ENCODE data around the gene PUS3.

The PUS3 gene

GRCh38 chr11:125902927-125903710 lies at the start of gene PUS3:
PUS3 (minus strand) TSS chr11:125903206; CDS start chr11:125896284, 6,922 bp downstream.
- peak; percentile 74 for DNase-seq (ENCODE audit: low read depth)

DNA sequence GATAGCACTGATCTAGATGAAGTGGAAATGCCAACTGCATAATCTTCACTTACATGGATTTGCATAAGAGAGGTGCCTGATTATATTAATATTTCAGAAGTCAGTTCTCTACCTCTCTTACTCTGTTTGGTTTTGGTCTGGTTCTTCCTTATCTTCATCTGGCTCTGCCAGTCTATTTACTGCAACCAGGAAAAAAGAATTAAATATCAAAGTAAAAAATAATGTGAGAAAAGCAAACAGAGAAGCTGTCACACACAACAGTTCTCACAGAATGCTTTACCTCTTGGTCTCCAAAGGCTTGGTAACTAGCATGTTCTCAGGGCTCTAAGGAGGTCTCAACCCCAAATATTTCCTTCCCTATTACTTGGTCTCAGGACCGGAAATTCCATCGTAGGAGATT lies 49.6 kb upstream of the PUS3 start:
- DNase-seq (ENCODE audit: low read depth), result no peak

DNA sequence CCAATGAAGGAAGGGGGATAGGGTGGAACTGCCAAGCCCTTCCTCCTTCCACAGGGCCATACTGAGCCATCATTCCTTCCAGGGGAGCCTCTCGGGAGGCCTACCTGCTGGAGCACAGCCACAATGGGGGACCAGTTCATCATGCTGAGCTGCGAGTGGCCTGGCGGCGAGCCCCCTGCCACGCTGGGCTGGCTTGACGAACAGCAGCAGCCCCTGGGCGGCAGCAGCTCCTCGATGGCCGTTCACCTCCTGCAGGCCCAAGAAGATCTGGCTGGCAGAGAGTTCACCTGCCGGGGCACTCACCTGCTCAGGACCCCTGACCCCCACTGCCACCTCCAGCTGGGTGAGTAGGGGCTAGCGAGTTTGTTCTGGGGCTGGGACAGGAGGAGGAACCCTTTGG lies 48.7 kb upstream of the PUS3 start:
- DNase-seq (ENCODE audit: low read depth), result no peak

- peak; percentile 51 for DNase-seq (ENCODE audit: low read depth)
Observed at GRCh38 chr11:125950696-125951651, 48.0 kb upstream of the PUS3 start.

- no peak for DNase-seq (ENCODE audit: low read depth)
Observed at GRCh38 chr11:125950178-125950490, 47.1 kb upstream of the PUS3 start.

- DNase-seq (ENCODE audit: low read depth), result no peak
Observed at GRCh38 chr11:125949271-125950177, 46.5 kb upstream of the PUS3 start.

DNA sequence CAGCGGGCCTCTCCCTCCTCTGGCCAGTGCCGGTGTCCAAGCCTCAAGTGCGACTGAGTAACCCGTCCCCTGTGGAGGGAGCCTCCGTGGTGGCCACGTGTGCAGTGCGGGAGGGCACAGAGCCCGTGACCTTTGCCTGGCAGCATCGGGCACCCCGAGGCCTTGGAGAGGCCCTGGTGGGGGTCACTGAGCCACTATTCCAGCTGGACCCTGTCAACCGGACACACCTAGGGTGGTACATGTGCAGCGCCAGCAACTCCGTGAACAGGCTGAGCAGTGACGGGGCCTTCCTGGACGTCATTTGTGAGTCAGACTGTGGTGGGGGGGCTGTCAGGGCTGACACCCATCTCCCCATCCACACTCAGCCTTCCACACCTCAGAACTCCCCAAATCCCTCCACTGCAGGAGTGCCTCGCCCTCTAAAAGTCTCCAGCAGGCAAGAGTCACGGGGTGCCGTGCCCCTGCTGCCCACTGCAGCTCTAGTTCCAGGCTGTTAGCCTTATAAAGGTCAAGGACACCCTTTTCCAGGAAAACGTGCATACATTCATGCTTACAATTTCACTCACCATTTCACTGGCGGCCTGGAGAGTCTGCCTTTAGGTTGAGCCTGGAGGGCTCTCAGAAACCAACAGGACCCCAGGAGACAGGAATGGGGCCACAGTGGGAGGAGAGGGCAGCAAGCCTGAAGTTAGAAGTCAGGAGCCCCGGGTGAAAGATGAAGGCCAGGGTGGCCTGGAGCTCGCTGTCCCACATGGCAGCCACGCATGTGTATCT lies 45.5 kb upstream of the PUS3 start:
- DNase-seq (ENCODE audit: low read depth), result no peak

DNA sequence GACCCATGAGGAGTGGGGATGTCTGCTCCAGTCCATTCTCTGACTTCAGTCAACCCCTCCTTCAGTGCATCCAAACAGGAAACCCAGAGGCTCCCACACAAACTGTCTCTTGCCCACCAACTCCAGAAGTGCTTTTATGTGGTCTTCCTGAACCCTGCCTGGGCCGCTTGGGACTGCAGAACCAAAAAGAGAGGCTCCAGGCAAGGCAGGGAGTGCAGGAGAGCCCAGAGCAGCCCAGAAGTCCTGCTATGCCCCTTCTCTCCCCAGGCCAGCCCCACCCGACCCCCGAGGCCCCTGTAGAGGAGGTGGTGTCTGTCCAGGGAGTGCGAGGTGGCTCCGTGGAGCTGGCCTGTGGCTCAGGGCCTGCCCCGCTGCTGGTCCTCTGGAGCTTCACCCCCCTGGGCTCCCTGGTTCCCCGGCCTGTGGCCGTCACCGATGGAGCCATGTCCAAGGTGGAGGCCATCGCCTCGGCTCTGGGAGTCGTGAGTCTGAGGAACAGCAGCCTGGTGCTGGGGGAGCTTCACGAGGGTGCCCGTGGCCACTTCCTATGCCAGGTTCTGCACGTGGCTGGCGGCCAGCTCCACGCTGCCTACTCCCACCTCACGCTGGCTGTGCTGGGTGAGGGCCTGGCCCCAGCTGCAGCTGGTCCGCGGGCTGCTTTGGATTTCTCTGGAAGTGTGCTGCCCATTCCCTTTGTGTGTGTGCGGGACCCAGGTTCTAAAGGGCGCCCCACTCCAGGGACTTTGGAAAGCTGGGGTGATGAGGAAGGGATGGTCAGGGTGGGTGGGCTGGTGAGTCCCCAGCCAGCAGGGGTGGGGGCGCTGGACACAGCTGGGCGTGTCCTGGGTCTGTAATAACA lies 44.6 kb upstream of the PUS3 start:
- DNase-seq (ENCODE audit: low read depth), result no peak

DNA sequence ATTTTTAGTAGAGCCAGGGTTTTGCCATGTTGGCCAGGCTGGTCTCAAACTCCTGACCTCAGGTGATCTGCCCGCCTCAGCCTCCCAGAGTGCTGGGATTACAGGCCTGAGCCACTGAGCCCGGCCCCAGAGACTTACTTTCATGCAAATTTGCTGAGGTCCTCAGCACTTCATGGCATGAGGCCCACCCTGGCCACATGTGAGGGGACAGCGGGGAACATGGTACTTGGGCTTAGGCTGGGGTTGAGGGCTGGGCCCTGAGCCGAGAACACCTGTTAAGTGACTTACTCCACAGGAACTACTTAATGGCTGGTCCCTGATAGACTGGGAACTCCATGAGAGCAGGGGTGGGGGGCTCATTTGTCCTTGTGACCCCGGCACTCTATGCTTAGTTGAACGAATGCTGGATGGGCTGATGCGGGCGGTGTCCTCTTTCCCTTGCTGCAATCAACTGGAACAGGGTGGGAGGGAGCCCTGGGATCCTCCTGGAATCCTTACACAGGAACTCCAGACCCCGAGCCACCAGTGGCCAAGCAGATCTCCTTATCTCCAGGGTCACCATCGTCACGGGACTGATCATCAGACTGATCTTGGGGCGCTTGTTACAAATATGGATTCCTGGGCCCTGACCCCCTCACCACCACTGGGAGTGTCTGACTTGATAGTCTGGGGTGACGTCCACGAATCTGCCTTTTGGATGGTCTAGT lies 43.9 kb upstream of the PUS3 start:
- DNase-seq (ENCODE audit: low read depth), result no peak

- DNase-seq (ENCODE audit: low read depth), result no peak
Observed at GRCh38 chr11:125945797-125946520, 43.0 kb upstream of the PUS3 start, which contains the start of gene VSIG10L2. VSIG10L2 (plus strand) TSS chr11:125946044; CDS start chr11:125946056, 12 bp downstream.

- no peak for DNase-seq (ENCODE audit: low read depth)
Observed at GRCh38 chr11:125945011-125945796, 42.2 kb upstream of the PUS3 start.

GRCh38 chr11:125944350-125945010 lies 41.5 kb upstream of the PUS3 start:
- no peak for DNase-seq (ENCODE audit: low read depth)

DNA sequence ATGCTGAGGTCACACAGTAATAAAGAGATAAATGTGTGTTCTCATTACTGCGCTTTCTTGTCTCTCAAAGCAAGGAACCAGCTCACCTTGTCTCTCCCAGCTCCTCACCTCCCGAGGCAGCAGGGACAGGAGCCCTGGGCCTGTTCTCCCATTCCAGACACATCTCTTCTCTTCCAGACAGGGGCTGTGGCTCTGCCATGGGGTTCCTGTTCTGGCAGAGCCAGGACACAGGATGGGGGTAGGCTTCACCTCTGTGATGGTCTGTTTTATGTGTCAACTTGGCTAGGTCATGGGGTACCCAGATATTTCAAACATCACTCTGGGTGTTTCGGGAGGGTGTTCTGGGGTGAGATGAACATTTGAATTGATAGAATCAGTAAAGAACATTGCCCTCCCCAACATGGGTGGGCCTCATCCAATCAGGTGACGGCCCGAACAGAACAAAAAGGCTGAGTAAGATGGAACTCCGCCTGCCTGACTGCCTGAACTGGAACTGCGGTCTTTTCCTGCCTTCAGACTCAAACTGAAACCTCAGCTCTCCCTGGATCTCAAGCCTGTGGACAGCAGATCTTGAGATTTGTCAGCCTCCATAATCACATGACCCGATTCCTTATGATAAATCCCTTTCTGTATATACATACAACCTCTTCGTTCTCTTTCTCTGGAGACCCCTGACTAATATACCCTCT lies 40.8 kb upstream of the PUS3 start:
- DNase-seq (ENCODE audit: low read depth), result no peak

DNA sequence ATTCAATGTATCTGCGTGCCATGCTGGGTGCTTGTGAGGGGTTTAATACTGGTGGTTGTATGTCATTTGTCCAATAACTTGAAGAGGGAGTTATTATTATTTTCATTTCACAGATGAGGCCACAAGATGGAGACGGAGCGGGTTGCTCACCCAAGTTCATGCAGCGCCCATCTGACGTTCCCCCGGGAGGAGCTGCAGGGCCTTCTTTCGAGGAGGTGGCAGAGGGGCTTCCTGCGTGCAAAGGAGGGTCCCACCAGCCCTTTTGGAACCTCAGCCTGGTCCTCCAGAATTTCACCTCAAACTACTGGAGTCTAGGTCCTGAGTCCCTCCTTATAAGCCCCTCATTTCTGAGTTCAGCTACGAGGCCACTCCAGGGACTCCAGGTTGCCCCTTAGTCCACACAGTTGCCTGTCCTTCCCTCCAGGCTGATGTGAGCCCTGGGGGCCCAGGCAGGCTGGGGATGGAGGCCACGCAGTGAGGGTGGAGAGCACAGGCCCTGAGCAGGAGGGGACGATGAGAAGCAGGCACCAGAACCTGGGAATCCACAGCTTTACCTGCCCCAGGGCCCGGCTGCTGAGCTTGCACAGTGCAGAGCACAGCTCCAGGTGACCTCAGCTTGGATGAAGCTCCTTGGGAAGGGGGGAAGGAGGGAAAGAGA lies 39.9 kb upstream of the PUS3 start:
- no peak for DNase-seq (ENCODE audit: low read depth)

GRCh38 chr11:125941619-125942611 lies 38.9 kb upstream of the PUS3 start:
- no peak for DNase-seq (ENCODE audit: low read depth)
